T-helper 1 cell treated with Interleukin-12 subunit alpha and Interleukin-12 subunit beta and Interleukin-4 antibody, amounts not matched to agents 30 ng/mL and 1 ng/mL, for 36 hours (primary cell): ENCODE measurements around the gene SYT3. TPM values are rescaled to one million over a fixed set of nuclear protein-coding genes. Genes with fewer than 3 reads are reported as not detected.
"Not testable (repeated sequence)": the region's sequence is repeated elsewhere in the genome, so short reads cannot be mapped to it uniquely, and the experiment has no call there.

ENCODE experiments used
- intact Hi-C: fragments of 100-400 bp; cut with micrococcal nuclease; formaldehyde crosslinking; loops from one replicate; pipeline ENCODE4 v1.15.1; 2024
- total RNA-seq: library from RNA; stranded (reverse); gene quantifications from 2 replicates; pipeline ENCODE4 v1.2.3, GENCODE V29; 2022

SYT3 gene
- total RNA-seq, 1 donor from 2014 or later = not detected

GRCh38 chr19:50606059-50606836, 33.4 kb downstream of the SYT3 start:
- intact Hi-C loops = loop anchor here (5.0 kb wide), 1 partner anchor 51 kb away; no protein-coding TSS in a partner anchor

DNA sequence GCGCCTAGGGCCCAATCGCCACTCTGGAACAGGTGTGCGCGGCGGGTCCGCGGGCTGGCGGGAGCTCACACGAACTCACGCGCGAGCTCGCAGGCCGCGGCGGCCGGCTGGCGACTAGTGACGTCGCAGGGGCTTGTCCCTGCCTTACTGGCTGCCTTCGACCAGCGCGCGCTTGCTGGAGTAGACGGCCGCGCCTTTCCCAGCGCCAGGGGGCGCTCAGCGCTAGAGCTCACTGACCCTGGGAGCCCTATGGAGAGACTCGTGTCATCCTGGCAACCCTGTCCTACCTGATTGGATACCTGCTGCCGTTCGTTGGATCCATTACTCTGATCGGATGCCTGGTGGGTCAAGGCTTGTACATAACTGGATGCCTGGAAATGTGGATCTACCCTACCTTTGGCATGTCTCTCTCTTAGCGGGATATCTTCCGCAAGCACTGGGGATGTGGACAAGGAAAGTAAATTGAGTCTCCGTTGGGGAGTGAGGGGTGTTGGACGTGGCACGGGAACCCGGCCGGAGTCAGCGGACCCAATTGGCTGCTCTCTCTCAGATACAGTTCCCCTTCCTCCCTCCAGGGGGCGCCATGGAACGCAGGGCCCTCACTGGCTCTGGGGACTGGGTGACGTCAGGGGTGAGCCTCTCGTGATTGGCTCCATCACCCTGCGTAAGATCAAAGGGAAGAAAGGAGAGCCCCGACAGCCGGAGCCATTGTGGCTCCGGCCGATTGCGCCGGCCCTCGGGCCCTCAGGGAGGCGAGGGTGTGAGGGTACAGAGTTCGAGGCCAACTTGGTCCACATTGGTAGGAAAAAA, 35.2 kb downstream of the SYT3 start:
- intact Hi-C loops = loop anchor here (5.0 kb wide), 1 partner anchor 53 kb away; no protein-coding TSS in a partner anchor

GRCh38 chr19:50602935-50603334, 36.7 kb downstream of the SYT3 start:
- intact Hi-C loops = no loop called here

DNA sequence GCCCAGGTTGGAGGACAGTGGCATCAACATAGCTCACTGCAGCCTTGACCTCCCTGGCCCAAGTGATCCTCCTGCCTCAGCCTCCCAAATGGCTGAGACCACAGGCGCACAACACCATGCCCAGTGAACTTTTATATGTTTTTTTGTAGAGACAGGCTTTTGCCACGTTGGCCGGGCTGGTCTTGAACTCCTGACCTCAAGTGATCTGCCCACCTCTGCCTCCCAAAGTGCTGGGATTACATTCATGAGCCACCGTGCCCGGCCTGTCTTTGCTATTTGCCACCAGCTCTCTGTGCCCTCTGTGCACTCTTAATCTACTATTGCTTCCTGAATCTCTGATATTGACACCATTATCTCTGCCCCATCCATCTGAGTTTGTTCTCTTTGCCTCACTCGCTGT, 37.2 kb downstream of the SYT3 start:
- intact Hi-C loops = no loop called here

DNA sequence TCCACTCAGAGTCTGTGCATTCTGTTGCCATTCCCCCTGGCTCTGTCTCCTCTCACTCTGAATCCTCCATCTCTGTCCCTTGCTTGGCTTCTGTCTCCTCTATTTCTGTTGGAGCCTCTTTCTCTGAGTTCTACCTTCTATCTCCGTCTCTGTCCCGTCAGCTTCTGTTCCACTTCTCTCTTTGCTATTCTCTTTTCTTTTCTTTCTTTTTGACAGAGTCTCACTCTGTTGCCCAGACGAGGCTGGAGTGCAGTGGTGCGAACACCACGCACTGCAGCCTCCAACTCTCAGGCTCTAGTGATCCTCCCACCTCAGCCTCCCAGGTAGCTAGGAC, 37.6 kb downstream of the SYT3 start:
- intact Hi-C loops = no loop called here

GRCh38 chr19:50601407-50602088, 38.1 kb downstream of the SYT3 start:
- intact Hi-C loops = no loop called here

GRCh38 chr19:50599427-50599826, 40.3 kb downstream of the SYT3 start:
- intact Hi-C loops = no loop called here

- intact Hi-C loops = no loop called here
Observed at GRCh38 chr19:50590191-50590590, 49.5 kb downstream of the SYT3 start.

GRCh38 chr19:50581795-50582660, 57.7 kb downstream of the SYT3 start:
- intact Hi-C loops = not testable (repeated sequence)

DNA sequence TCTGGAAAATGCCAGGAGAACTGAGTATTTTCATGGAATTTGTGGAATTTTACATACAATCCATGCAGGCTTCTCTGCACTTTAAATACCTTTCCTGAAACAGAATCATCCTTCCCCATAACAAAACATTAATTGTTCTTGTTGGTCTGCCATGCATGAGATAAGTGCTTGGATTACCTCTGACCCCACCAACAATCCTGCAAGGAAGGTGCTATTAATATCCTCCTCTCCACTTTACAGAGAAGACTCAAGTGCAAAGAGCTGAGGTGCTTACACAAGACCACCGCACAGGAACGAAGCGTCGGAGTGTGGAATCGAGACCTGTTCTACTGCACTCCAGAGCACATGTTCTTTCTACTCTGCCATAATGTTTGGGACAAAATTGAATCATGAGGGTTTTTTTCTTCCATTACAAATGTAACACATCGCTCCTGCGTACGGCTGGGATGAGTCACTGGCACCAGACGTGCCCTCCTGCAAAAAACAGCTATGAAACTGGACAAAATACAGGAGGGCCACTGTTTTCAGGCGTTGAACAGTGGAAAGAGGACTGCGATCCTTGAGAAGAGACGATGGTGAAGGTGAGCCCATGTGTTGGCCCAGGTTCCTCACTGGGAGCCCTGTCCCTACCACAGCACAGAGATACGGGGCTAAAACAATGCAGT, 58.6 kb downstream of the SYT3 start:
- intact Hi-C loops = no loop called here

GRCh38 chr19:50580240-50580639, 59.4 kb downstream of the SYT3 start:
- intact Hi-C loops = no loop called here

- intact Hi-C loops = not testable (repeated sequence)
Observed at GRCh38 chr19:50576769-50577168, 62.9 kb downstream of the SYT3 start.

DNA sequence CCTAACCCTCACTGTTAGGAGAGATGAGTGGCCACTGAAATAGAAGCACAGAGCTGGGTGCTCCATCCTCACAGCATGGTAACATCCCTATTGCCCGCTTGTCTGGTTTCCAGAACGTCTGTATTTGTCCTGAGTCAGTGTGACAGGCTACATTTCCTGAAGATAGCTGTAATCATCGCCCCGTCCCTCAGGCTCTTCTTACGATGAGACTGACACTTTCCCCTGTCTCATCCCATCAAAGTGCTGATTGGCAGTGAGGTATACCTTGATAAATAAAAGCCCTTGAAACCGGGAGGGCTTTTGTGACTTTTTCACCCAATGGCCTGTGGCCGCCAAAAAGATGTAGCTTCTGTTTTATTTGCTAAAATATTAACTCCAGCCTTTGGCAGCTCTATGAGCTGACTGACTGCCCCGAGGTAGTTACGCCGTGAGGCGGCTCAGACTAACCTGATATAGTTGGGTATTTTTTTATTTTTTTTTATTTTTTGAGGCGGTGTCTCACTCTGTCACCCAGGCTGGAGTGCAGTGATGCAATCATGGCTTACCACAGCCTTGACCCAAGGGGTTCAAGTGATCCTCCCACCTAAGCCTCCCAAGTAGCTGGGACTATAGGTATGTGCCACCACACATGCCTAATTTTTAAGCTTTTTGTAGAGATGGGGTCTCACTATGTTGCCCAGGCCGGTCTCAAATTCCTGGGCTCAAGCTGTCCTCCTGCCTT, 65.8 kb downstream of the SYT3 start:
- intact Hi-C loops = no loop called here

Other genes starting within 250 kb of the SYT3 start
- gene SPIB, start 220.9 kb downstream of the SYT3 start, total RNA-seq = 0.86 and 0.95 TPM in 2 replicates
- 0.44 and 0.76 TPM in 2 replicates for gene MYBPC2, start 207.0 kb downstream of the SYT3 start, total RNA-seq
- gene EMC10, start 163.4 kb downstream of the SYT3 start, total RNA-seq = 81.8 and 81.9 TPM in 2 replicates
- 0.22 and 0.37 TPM in 2 replicates for gene GARIN5A, start 163.0 kb downstream of the SYT3 start, total RNA-seq
- gene JOSD2, start 128.7 kb downstream of the SYT3 start, total RNA-seq = 40.0 and 40.5 TPM in 2 replicates
- not detected in 2 replicates for gene ASPDH, start 126.0 kb downstream of the SYT3 start, total RNA-seq
- gene LRRC4B, start 71.4 kb downstream of the SYT3 start, total RNA-seq = not detected in 2 replicates
- gene C19orf81, start 9.6 kb upstream of the SYT3 start, total RNA-seq = not detected in 2 replicates
- gene SHANK1, start 79.9 kb upstream of the SYT3 start, total RNA-seq = not detected in 2 replicates
- 0.80 and 0.93 TPM in 2 replicates for gene CLEC11A, start 83.5 kb upstream of the SYT3 start, total RNA-seq
- gene GPR32, start 130.6 kb upstream of the SYT3 start, total RNA-seq = not detected in 2 replicates
- gene ACP4, start 150.5 kb upstream of the SYT3 start, total RNA-seq = not detected in 2 replicates
- gene KLK1, start 183.9 kb upstream of the SYT3 start, total RNA-seq = 1.1 and 1.6 TPM in 2 replicates
- gene KLK15, start 193.7 kb upstream of the SYT3 start, total RNA-seq = not detected in 2 replicates
- not detected in 2 replicates for gene KLK3, start 215.0 kb upstream of the SYT3 start, total RNA-seq
- 0.24 TPM in 1 of 2 replicates, not detected in the other for gene KLK2, start 233.6 kb upstream of the SYT3 start, total RNA-seq